OCI-LY3 (cell line): Measurements from ENCODE around the gene LIFR.
"Not testable (repeated sequence)": the region's sequence is repeated elsewhere in the genome, so short reads cannot be mapped to it uniquely, and the experiment has no call there.

ENCODE experiments used
- H2AFZ ChIP-seq: fragments of 200-600, 300-600 bp; shearing (Covaris generic); 2 replicates; pipeline ENCODE4 v1.6.0; 2014; ENCODE audit warnings: antibody characterized with exemption, low read depth, low read length
- H3K27ac ChIP-seq: fragments of 200-600, 300-600 bp; sonication (generic); 2 replicates; pipeline ENCODE4 v1.5.1; 2014; ENCODE audit warnings: mild to moderate bottlenecking, low read length, moderate library complexity, mixed read lengths
- H3K27me3 ChIP-seq: fragments of 200-600, 300-600 bp; sonication (generic); 2 replicates; pipeline ENCODE4 v1.6.1; 2014; ENCODE audit warnings: low read depth, low read length, mixed read lengths
- H3K36me3 ChIP-seq: fragments of 200-600, 300-600 bp; sonication (generic); replicated peaks from 2 replicates; pipeline ENCODE3; 2014; ENCODE audit warnings: low read depth, low read length, mixed read lengths
- H3K4me1 ChIP-seq: fragments of 300-600, 200-600 bp; sonication (generic); 2 replicates; pipeline ENCODE4 v1.6.1; 2014; ENCODE audit warnings: low read length, mixed read lengths
- H3K4me2 ChIP-seq: fragments of 200-600, 300-600 bp; sonication (generic); 2 replicates; pipeline ENCODE4 v1.6.1; 2014; ENCODE audit warnings: low read length, mixed read lengths
- H3K4me3 ChIP-seq: fragments of 300-600, 200-600 bp; sonication (generic); 2 replicates; pipeline ENCODE4 v1.5.1; 2014; ENCODE audit warnings: antibody characterized with exemption, mild to moderate bottlenecking, low read length, moderate library complexity
- H3K79me2 ChIP-seq: fragments of 300-600, 200-600 bp; shearing (Covaris generic); 2 replicates; pipeline ENCODE4 v1.6.1; 2014; ENCODE audit warnings: mild to moderate bottlenecking, low read length, mixed read lengths
- H3K9ac ChIP-seq: fragments of 300-600, 200-600 bp; shearing (Covaris generic); 2 replicates; pipeline ENCODE4 v1.6.0; 2014; ENCODE audit warnings: mild to moderate bottlenecking, low read length, moderate library complexity
- H3K9me3 ChIP-seq: fragments of 200-600, 300-600 bp; shearing (Covaris generic); 2 replicates; pipeline ENCODE4 v1.6.1; 2014; ENCODE audit warnings: low read length, mixed read lengths; ENCODE audit not compliant: insufficient read depth
- H4K20me1 ChIP-seq: fragments of 200-600, 300-600 bp; sonication (generic); 2 replicates; pipeline ENCODE4 v1.6.1; 2016; ENCODE audit warnings: low read length, mixed read lengths; ENCODE audit not compliant: insufficient read depth
- CTCF ChIP-seq: fragments of 200-600, 300-600 bp; sonication (generic); IDR thresholded peaks from 2 replicates; pipeline ENCODE4 v1.5.1; 2014; ENCODE audit warnings: antibody characterized with exemption, low read length, low read depth
- EZH2phosphoT487 ChIP-seq: fragments of 200-600 bp; shearing (Covaris generic); IDR thresholded peaks from 2 replicates; pipeline ENCODE4 v1.6.1; 2018; ENCODE audit warnings: antibody characterized with exemption, mixed run types, low read depth

LIFR gene

GRCh38 chr5:38524022-38524421, 32.4 kb downstream of the LIFR start:
- H4K20me1 ChIP-seq, result no peaks in the 10 kb centered on the region
- H3K36me3 ChIP-seq, result no peaks in the 10 kb centered on the region
- H2AFZ ChIP-seq, result no peak overlapping the region
- TF ChIP-seq CTCF (no peak), EZH2phosphoT487 (no peak)
- no peak overlapping the region for H3K27ac ChIP-seq
- H3K9me3 ChIP-seq, result no peaks in the 10 kb centered on the region
- no peaks in the 10 kb centered on the region for H3K79me2 ChIP-seq
- H3K27me3 ChIP-seq, result peaks cover 26% of the 10 kb centered on the region
- no peak overlapping the region for H3K4me2 ChIP-seq
- H3K4me3 ChIP-seq, result no peak overlapping the region
- H3K9ac ChIP-seq, result no peak overlapping the region
- H3K4me1 ChIP-seq, result peaks cover 4% of the 10 kb centered on the region; the same call in 1 of the 2 replicates

- Histone ChIP-seq H3K4me3 (no peak overlapping the region), H3K9ac (no peak overlapping the region), H3K4me2 (no peak overlapping the region), H3K9me3 (no peaks in the 10 kb centered on the region), H4K20me1 (no peaks in the 10 kb centered on the region), H3K4me1 (no peaks in the 10 kb centered on the region), H3K79me2 (no peaks in the 10 kb centered on the region), H3K36me3 (no peaks in the 10 kb centered on the region), H3K27ac (no peak overlapping the region), H3K27me3 (peaks cover 7% of the 10 kb centered on the region), H2AFZ (no peak overlapping the region)
- no peak for TF ChIP-seq EZH2phosphoT487
- TF ChIP-seq CTCF, result no peak
These were observed 37.0 kb downstream of the LIFR start for GRCh38 chr5:38519476-38519875.

- Histone ChIP-seq H3K9me3 (no peaks in the 10 kb centered on the region), H3K79me2 (no peaks in the 10 kb centered on the region), H3K4me1 (no peaks in the 10 kb centered on the region), H3K27me3 (no peaks in the 10 kb centered on the region), H2AFZ (no peak overlapping the region), H4K20me1 (no peaks in the 10 kb centered on the region), H3K9ac (no peak overlapping the region), H3K4me2 (no peak overlapping the region), H3K4me3 (no peak overlapping the region), H3K27ac (no peak overlapping the region), H3K36me3 (no peaks in the 10 kb centered on the region)
- TF ChIP-seq EZH2phosphoT487, result no peak
- no peak for TF ChIP-seq CTCF
These were observed 38.1 kb downstream of the LIFR start for GRCh38 chr5:38518341-38518740.

GRCh38 chr5:38516649-38517048, 39.8 kb downstream of the LIFR start:
- not testable (repeated sequence) for H3K27ac ChIP-seq, H3K4me3 ChIP-seq, H3K79me2 ChIP-seq, H3K9me3 ChIP-seq, H3K9ac ChIP-seq, H2AFZ ChIP-seq, H3K36me3 ChIP-seq, H3K4me1 ChIP-seq, H3K27me3 ChIP-seq, H3K4me2 ChIP-seq, H4K20me1 ChIP-seq

- H3K4me1 ChIP-seq, result no peaks in the 10 kb centered on the region
- H3K27me3 ChIP-seq, result no peaks in the 10 kb centered on the region
- H3K27ac ChIP-seq, result no peak overlapping the region
- H3K9ac ChIP-seq, result no peak overlapping the region
- H3K79me2 ChIP-seq, result no peaks in the 10 kb centered on the region
- no peaks in the 10 kb centered on the region for H3K9me3 ChIP-seq
- no peak overlapping the region for H2AFZ ChIP-seq
- no peak overlapping the region for H3K4me2 ChIP-seq
- no peak overlapping the region for H3K4me3 ChIP-seq
- no peak for TF ChIP-seq CTCF
- TF ChIP-seq EZH2phosphoT487, result no peak
- no peaks in the 10 kb centered on the region for H3K36me3 ChIP-seq
- H4K20me1 ChIP-seq, result no peaks in the 10 kb centered on the region
These were observed 40.8 kb downstream of the LIFR start for GRCh38 chr5:38515646-38516045.
